ENCODE results near the gene TXNDC5. TPM values are rescaled to one million over a fixed set of nuclear protein-coding genes. Genes with fewer than 3 reads are reported as not detected.

The TXNDC5 gene
- polyA plus RNA-seq, 3 donors = 12.6 to 33.5 (median 21.2) TPM

DNA sequence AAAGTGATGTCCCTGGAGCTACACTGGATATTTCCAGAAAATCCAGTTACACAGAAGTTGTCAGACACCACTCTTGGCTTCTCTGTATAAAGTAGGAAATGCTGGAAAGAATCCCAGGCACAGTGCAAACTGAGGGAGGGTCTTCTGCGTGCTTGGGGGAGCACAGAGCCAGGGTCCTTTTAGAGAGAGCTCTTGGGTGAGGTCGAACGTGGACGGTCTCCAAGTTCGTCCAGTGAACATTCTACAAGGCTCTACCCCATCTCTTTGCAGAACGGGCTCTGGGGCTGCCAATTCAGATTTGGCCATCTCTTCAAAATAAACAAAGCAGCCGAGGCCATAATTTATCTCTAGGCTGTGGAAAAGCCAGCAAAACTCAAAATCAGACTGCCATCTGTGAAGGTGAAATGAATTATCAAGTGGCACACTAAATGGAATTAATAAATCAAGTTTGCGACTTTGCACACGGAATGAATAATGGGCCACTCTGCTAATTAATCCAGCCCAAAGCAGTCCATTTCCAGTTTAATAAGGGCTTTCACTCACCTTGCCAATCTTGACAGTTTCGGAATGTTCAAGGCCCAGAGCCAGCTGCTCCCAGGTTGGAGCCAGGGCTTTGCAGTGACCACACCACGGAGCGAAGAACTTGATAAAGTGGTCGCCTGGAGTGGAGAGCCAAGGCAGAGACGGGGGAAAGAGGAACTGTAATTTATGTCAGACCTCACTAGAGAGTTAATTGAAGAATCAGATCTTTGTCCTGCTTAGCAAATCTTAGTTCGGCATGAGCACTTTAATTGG, 19.3 kb downstream of the TXNDC5 start:
- H3K9me3 ChIP-seq (replicated peaks in 1 of 2; ENCODE audit: control insufficient read depth in 1 of 2, insufficient read depth in 1 of 2, low read length in 2 of 2) = no peaks in the 10 kb centered on the region
- H3K27ac Mint-ChIP-seq = peak overlapping the region in 2 of 7 donors; percentile 51 to 66
- no peak overlapping the region for H3K4me2 ChIP-seq (replicated peaks; ENCODE audit: extremely low read depth, low read length, poor library complexity, severe bottlenecking)
- no peaks in the 10 kb centered on the region for H3K4me1 ChIP-seq (ENCODE audit: control insufficient read depth in 1 of 2, insufficient read depth in 2 of 2, low read length in 2 of 2)
- H3K4me1 Mint-ChIP-seq = no peaks in the 10 kb centered on the region
- no peak overlapping the region for H3K4me3 ChIP-seq (replicated peaks in 1 of 3; ENCODE audit: low read depth in 2 of 3, low read length in 3 of 3)
- peaks cover 80 to 100% of the 10 kb centered on the region in 2 donors for H3K36me3 ChIP-seq (replicated peaks in 1 of 2; ENCODE audit: control insufficient read depth in 1 of 2, insufficient read depth in 2 of 2, low read length in 2 of 2)
- H3K27me3 ChIP-seq (ENCODE audit: control insufficient read depth in 2 of 2, insufficient read depth in 2 of 2, low read length in 2 of 2) = no peaks in the 10 kb centered on the region
- 89% methylated on average over 7 of the region's 15 CpGs for WGBS (ENCODE audit: insufficient coverage)
- TF ChIP-seq, protein P1, sequence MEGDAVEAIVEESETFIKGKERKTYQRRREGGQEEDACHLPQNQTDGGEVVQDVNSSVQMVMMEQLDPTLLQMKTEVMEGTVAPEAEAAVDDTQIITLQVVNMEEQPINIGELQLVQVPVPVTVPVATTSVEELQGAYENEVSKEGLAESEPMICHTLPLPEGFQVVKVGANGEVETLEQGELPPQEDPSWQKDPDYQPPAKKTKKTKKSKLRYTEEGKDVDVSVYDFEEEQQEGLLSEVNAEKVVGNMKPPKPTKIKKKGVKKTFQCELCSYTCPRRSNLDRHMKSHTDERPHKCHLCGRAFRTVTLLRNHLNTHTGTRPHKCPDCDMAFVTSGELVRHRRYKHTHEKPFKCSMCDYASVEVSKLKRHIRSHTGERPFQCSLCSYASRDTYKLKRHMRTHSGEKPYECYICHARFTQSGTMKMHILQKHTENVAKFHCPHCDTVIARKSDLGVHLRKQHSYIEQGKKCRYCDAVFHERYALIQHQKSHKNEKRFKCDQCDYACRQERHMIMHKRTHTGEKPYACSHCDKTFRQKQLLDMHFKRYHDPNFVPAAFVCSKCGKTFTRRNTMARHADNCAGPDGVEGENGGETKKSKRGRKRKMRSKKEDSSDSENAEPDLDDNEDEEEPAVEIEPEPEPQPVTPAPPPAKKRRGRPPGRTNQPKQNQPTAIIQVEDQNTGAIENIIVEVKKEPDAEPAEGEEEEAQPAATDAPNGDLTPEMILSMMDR (IDR thresholded peaks at IDR 0.05) = no peak
- no peak for DNase-seq
- intact Hi-C loops (cut with micrococcal nuclease) = no loop called here
- no peaks in the 10 kb centered on the region for H3K79me2 ChIP-seq (ENCODE audit: insufficient read depth, low read length)
- H3K27ac ChIP-seq (ENCODE audit: low read depth in 1 of 2, low read length in 2 of 2) = no peak overlapping the region
- no peak overlapping the region for H3K9ac ChIP-seq (ENCODE audit: insufficient read depth, low read length, poor library complexity, severe bottlenecking)
- peaks cover 92 to 94% of the 10 kb centered on the region in 2 donors for H3K36me3 Mint-ChIP-seq
- no peak overlapping the region for H2AFZ ChIP-seq (ENCODE audit: insufficient read depth, low read depth, low read length, poor library complexity, severe bottlenecking)
- H3K27me3 Mint-ChIP-seq (ENCODE audit: low read depth in 3 of 3) = no peaks in the 10 kb centered on the region
- no peaks in the 10 kb centered on the region for H3K9me3 Mint-ChIP-seq
- H3K4me3 Mint-ChIP-seq = no peak overlapping the region
- no peaks in the 10 kb centered on the region for H4K20me1 ChIP-seq (ENCODE audit: insufficient read depth, low read length)

DNA sequence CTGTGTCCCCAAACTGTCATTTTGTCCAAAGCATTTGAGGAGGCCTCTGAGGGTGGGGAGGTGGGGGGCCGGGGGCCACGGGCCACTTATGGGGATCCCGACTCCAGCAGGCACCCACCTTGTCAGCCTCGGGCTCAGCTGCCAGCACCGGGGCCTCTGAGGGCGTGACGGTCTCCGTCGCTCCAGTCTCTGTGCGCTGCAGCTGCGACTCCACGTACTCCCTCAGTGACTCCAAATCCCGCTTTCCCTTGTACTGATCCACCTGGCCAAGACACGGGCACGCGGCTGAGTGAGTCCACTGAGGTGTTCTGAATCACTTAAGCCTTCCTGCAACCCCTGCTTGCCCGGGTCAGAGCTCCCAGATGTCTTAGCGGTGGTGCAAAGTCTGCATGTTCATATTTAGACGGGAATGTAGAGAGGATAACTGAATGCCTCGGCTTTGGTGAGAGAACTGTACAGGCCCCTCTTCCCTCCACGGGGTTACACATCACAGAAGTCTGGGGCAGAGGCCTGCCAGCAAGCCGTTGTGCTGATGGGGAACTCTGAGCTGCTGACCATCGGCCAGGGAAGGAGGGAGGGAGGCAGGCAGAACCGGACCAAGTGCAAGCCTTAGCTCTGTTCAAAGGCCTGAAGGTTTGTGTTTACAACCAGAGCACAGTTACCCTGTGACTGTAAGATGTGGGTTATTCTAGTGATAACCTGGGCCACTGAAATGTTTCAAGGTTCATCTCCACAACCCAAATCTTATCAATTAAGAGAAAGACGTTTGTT, 21.8 kb downstream of the TXNDC5 start:
- H3K4me3 Mint-ChIP-seq = no peak overlapping the region
- H3K79me2 ChIP-seq (ENCODE audit: insufficient read depth, low read length) = no peaks in the 10 kb centered on the region
- H3K27ac ChIP-seq (ENCODE audit: low read depth in 1 of 2, low read length in 2 of 2) = no peak overlapping the region
- H3K9me3 ChIP-seq (replicated peaks in 1 of 2; ENCODE audit: control insufficient read depth in 1 of 2, insufficient read depth in 1 of 2, low read length in 2 of 2) = no peaks in the 10 kb centered on the region
- no peak overlapping the region for H2AFZ ChIP-seq (ENCODE audit: insufficient read depth, low read depth, low read length, poor library complexity, severe bottlenecking)
- TF ChIP-seq, protein P1 (IDR thresholded peaks at IDR 0.05) = no peak
- H3K9me3 Mint-ChIP-seq = no peaks in the 10 kb centered on the region
- H4K20me1 ChIP-seq (ENCODE audit: insufficient read depth, low read length) = no peaks in the 10 kb centered on the region
- intact Hi-C loops (cut with micrococcal nuclease) = no loop called here
- no peaks in the 10 kb centered on the region for H3K4me1 Mint-ChIP-seq
- WGBS (ENCODE audit: insufficient coverage) = 98% methylated on average over 20 of the region's 25 CpGs
- H3K36me3 ChIP-seq (replicated peaks in 1 of 2; ENCODE audit: control insufficient read depth in 1 of 2, insufficient read depth in 2 of 2, low read length in 2 of 2) = peaks cover 80 to 100% of the 10 kb centered on the region in 2 donors
- H3K27me3 Mint-ChIP-seq (ENCODE audit: low read depth in 3 of 3) = no peaks in the 10 kb centered on the region
- no peak overlapping the region for H3K9ac ChIP-seq (ENCODE audit: insufficient read depth, low read length, poor library complexity, severe bottlenecking)
- H3K27me3 ChIP-seq (ENCODE audit: control insufficient read depth in 2 of 2, insufficient read depth in 2 of 2, low read length in 2 of 2) = no peaks in the 10 kb centered on the region
- peaks cover 93 to 95% of the 10 kb centered on the region in 2 donors for H3K36me3 Mint-ChIP-seq
- no peak for DNase-seq
- no peaks in the 10 kb centered on the region for H3K4me1 ChIP-seq (ENCODE audit: control insufficient read depth in 1 of 2, insufficient read depth in 2 of 2, low read length in 2 of 2)
- no peak overlapping the region for H3K4me2 ChIP-seq (replicated peaks; ENCODE audit: extremely low read depth, low read length, poor library complexity, severe bottlenecking)
- H3K27ac Mint-ChIP-seq = peak overlapping the region in 1 of 7 donors; percentile 10
- no peak overlapping the region for H3K4me3 ChIP-seq (replicated peaks in 1 of 3; ENCODE audit: low read depth in 2 of 3, low read length in 3 of 3)
